Measurements from ENCODE around the gene SLC7A10.

SLC7A10 gene

DNA sequence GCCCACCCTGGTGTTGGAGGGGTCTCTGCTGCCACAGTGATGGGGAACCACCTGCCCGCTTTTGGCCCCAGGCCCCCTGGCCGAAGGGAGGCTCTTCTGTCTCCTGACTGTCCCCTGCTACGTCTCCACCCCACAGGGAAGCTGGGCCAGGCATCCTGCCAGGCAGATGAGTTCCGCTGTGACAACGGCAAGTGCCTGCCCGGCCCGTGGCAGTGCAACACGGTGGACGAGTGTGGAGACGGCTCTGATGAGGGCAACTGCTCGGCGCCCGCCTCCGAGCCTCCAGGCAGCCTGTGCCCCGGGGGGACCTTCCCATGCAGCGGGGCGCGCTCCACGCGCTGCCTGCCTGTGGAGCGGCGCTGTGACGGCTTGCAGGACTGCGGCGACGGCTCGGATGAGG lies 20.5 kb downstream of the SLC7A10 start:
- Histone ChIP-seq H3K27ac (ENCODE audit: low read length) (no peak overlapping the region), H3K4me2 (ENCODE audit: insufficient read depth, low read length) (no peak overlapping the region), H3K79me2 (ENCODE audit: insufficient read depth, low read length) (no peaks in the 10 kb centered on the region), H3K9ac (ENCODE audit: low read depth, low read length) (no peak overlapping the region), H4K20me1 (ENCODE audit: insufficient read depth, low read length) (no peaks in the 10 kb centered on the region; the same call in 1 of the 2 replicates), H3K27me3 (ENCODE audit: insufficient read depth, low read length, poor library complexity) (no peaks in the 10 kb centered on the region), H3K36me3 (ENCODE audit: insufficient read depth, low read length) (no peaks in the 10 kb centered on the region), H3K4me1 (ENCODE audit: insufficient read depth, low read length) (no peaks in the 10 kb centered on the region), H2AFZ (ENCODE audit: low read depth, low read length) (no peak overlapping the region), H3K9me3 (ENCODE audit: insufficient read depth, low read length, severe bottlenecking) (no peaks in the 10 kb centered on the region), H3K4me3 (ENCODE audit: low read depth in 1 of 2, low read length in 2 of 2) (no peak overlapping the region)
- ATAC-seq (ENCODE audit: insufficient read depth, low read depth): no peak
- TF ChIP-seq EZH2 (IDR thresholded peaks at IDR 0.05; ENCODE audit: borderline replicate concordance, low read depth, low read length, severe bottlenecking): no peak
- TF ChIP-seq, protein P1, sequence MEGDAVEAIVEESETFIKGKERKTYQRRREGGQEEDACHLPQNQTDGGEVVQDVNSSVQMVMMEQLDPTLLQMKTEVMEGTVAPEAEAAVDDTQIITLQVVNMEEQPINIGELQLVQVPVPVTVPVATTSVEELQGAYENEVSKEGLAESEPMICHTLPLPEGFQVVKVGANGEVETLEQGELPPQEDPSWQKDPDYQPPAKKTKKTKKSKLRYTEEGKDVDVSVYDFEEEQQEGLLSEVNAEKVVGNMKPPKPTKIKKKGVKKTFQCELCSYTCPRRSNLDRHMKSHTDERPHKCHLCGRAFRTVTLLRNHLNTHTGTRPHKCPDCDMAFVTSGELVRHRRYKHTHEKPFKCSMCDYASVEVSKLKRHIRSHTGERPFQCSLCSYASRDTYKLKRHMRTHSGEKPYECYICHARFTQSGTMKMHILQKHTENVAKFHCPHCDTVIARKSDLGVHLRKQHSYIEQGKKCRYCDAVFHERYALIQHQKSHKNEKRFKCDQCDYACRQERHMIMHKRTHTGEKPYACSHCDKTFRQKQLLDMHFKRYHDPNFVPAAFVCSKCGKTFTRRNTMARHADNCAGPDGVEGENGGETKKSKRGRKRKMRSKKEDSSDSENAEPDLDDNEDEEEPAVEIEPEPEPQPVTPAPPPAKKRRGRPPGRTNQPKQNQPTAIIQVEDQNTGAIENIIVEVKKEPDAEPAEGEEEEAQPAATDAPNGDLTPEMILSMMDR (IDR thresholded peaks at IDR 0.05; ENCODE audit: borderline replicate concordance, extremely low read depth, low read length, poor library complexity, severe bottlenecking): no peak
- DNase-seq: no peak

- no peaks in the 10 kb centered on the region for H3K79me2 ChIP-seq (ENCODE audit: insufficient read depth, low read length)
- no peak overlapping the region for H3K27ac ChIP-seq (ENCODE audit: low read length)
- TF ChIP-seq, protein P1 (IDR thresholded peaks at IDR 0.05; ENCODE audit: borderline replicate concordance, extremely low read depth, low read length, poor library complexity, severe bottlenecking): no peak
- TF ChIP-seq EZH2 (IDR thresholded peaks at IDR 0.05; ENCODE audit: borderline replicate concordance, low read depth, low read length, severe bottlenecking): no peak
- ATAC-seq (ENCODE audit: insufficient read depth, low read depth) (no peak), DNase-seq (no peak)
- H3K9ac ChIP-seq (ENCODE audit: low read depth, low read length): no peak overlapping the region
- H3K4me3 ChIP-seq (ENCODE audit: low read depth in 1 of 2, low read length in 2 of 2): no peak overlapping the region
- H3K9me3 ChIP-seq (ENCODE audit: insufficient read depth, low read length, severe bottlenecking): no peaks in the 10 kb centered on the region
- no peaks in the 10 kb centered on the region; the same call in 1 of the 2 replicates for H4K20me1 ChIP-seq (ENCODE audit: insufficient read depth, low read length)
- H3K4me1 ChIP-seq (ENCODE audit: insufficient read depth, low read length): no peaks in the 10 kb centered on the region
- H3K36me3 ChIP-seq (ENCODE audit: insufficient read depth, low read length): no peaks in the 10 kb centered on the region
- H3K4me2 ChIP-seq (ENCODE audit: insufficient read depth, low read length): no peak overlapping the region
- H2AFZ ChIP-seq (ENCODE audit: low read depth, low read length): no peak overlapping the region
- H3K27me3 ChIP-seq (ENCODE audit: insufficient read depth, low read length, poor library complexity): no peaks in the 10 kb centered on the region
These were observed 21.3 kb downstream of the SLC7A10 start for GRCh38 chr19:33204136-33204973.

DNA sequence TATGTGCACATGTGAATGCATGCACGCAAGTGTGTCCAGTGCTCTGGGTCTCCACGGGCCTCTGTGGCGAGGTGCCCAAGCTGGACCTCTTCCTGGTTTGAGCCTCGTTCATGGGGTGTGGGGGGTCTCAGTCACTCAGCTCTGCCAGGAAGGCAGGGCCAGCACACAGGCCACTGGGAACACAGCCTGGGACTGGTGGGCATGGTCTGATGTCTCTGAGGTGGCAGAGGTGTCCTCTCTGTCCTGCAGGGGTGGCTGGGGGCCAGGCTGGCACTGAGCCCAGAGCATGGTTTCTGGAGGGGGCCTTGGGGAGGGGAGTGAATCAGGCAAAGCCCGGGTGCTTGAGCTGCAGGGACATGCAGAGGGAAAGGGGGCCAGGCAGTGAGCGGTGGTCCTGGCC lies 22.1 kb downstream of the SLC7A10 start:
- Histone ChIP-seq H3K9me3 (ENCODE audit: insufficient read depth, low read length, severe bottlenecking) (no peaks in the 10 kb centered on the region), H3K36me3 (ENCODE audit: insufficient read depth, low read length) (no peaks in the 10 kb centered on the region), H3K4me1 (ENCODE audit: insufficient read depth, low read length) (no peaks in the 10 kb centered on the region), H2AFZ (ENCODE audit: low read depth, low read length) (no peak overlapping the region), H4K20me1 (ENCODE audit: insufficient read depth, low read length) (no peaks in the 10 kb centered on the region; the same call in 1 of the 2 replicates), H3K4me3 (ENCODE audit: low read depth in 1 of 2, low read length in 2 of 2) (no peak overlapping the region), H3K79me2 (ENCODE audit: insufficient read depth, low read length) (no peaks in the 10 kb centered on the region), H3K4me2 (ENCODE audit: insufficient read depth, low read length) (no peak overlapping the region), H3K27me3 (ENCODE audit: insufficient read depth, low read length, poor library complexity) (no peaks in the 10 kb centered on the region), H3K27ac (ENCODE audit: low read length) (no peak overlapping the region), H3K9ac (ENCODE audit: low read depth, low read length) (no peak overlapping the region)
- ATAC-seq (ENCODE audit: insufficient read depth, low read depth) (no peak), DNase-seq (no peak)
- TF ChIP-seq EZH2 (IDR thresholded peaks at IDR 0.05; ENCODE audit: borderline replicate concordance, low read depth, low read length, severe bottlenecking): no peak
- TF ChIP-seq, protein P1 (IDR thresholded peaks at IDR 0.05; ENCODE audit: borderline replicate concordance, extremely low read depth, low read length, poor library complexity, severe bottlenecking): no peak
